RWPE2 (cell line): ENCODE results near the gene ZSWIM3.
A peak's percentile ranks its signal among the peaks of the same experiment; 100 is the strongest.

Experiments used
- ATAC-seq: fragments of 200-7000 bp; cut with Tn5 transposase; 3 replicates; pipeline ENCODE4 v1.9.1; 2021; ENCODE audit warnings: low read depth
- DNase-seq: peaks from one replicate; pipeline ENCODE4 v3.0.0-alpha.2; 2020; ENCODE audit warnings: low spot score
- H3K27ac ChIP-seq: fragments of 450-650 bp; 2 replicates; pipeline ENCODE4 v1.5.1; 2017; ENCODE audit warnings: mild to moderate bottlenecking; ENCODE audit not compliant: poor library complexity, severe bottlenecking
- H3K27me3 ChIP-seq: fragments of 250-450 bp; sonication (Bioruptor Pico); 2 replicates; pipeline ENCODE4 v1.5.1; 2021; ENCODE audit warnings: mild to moderate bottlenecking, moderate library complexity; ENCODE audit not compliant: insufficient read depth, poor library complexity, severe bottlenecking
- H3K36me3 ChIP-seq: fragments of 250-450 bp; sonication (Bioruptor Pico); 2 replicates; pipeline ENCODE4 v1.5.1; 2020; ENCODE audit warnings: low read depth, mild to moderate bottlenecking, moderate library complexity
- H3K4me1 ChIP-seq: fragments of 250-450 bp; sonication (Bioruptor Pico); 2 replicates; pipeline ENCODE4 v1.5.1; 2021; ENCODE audit warnings: mild to moderate bottlenecking, moderate library complexity; ENCODE audit not compliant: insufficient read depth, poor library complexity, severe bottlenecking
- H3K4me3 ChIP-seq: fragments of 250-450 bp; sonication (Bioruptor Pico); 2 replicates; pipeline ENCODE4 v1.5.1; 2021; ENCODE audit warnings: mild to moderate bottlenecking, moderate library complexity; ENCODE audit not compliant: severe bottlenecking
- H3K9me3 ChIP-seq: fragments of 250-450 bp; sonication (Bioruptor Pico); 2 replicates; pipeline ENCODE4 v1.5.1; 2021; ENCODE audit warnings: mild to moderate bottlenecking, moderate library complexity; ENCODE audit not compliant: severe bottlenecking
- TF ChIP-seq, protein P1 (sequence below): fragments of 450-650 bp; IDR thresholded peaks from one replicate; pipeline ENCODE4 v1.5.1; 2017; ENCODE audit warnings: mild to moderate bottlenecking, moderate library complexity; ENCODE audit not compliant: poor library complexity, severe bottlenecking

Gene ZSWIM3

DNA sequence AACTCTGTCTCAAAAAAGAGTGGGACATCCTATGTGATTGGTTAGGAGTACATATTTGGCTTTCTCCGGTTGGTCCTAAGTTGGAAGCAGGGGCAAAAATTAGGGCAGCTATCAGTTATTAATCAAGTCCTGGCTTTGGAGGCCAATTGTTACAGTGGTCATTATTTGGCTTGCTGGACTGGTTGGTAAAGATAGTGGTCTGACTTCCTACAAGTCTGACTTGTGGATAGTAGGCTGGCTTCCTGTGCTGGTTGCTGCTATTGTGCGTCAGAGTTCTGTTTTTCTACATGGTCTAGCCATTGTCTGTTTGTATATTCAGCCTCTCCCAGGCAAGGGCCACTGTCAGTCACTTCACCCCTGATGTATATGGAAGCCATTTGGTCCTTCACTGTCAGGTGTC, 7.2 kb upstream of the ZSWIM3 start:
- ATAC-seq, result no peak
- no peak overlapping the region for H3K27ac ChIP-seq
- DNase-seq, result no peak
- H3K4me3 ChIP-seq, result no peak overlapping the region
- H3K36me3 ChIP-seq, result peaks cover 70% of the 10 kb centered on the region
- no peaks in the 10 kb centered on the region for H3K9me3 ChIP-seq
- no peaks in the 10 kb centered on the region for H3K27me3 ChIP-seq
- TF ChIP-seq, protein P1, sequence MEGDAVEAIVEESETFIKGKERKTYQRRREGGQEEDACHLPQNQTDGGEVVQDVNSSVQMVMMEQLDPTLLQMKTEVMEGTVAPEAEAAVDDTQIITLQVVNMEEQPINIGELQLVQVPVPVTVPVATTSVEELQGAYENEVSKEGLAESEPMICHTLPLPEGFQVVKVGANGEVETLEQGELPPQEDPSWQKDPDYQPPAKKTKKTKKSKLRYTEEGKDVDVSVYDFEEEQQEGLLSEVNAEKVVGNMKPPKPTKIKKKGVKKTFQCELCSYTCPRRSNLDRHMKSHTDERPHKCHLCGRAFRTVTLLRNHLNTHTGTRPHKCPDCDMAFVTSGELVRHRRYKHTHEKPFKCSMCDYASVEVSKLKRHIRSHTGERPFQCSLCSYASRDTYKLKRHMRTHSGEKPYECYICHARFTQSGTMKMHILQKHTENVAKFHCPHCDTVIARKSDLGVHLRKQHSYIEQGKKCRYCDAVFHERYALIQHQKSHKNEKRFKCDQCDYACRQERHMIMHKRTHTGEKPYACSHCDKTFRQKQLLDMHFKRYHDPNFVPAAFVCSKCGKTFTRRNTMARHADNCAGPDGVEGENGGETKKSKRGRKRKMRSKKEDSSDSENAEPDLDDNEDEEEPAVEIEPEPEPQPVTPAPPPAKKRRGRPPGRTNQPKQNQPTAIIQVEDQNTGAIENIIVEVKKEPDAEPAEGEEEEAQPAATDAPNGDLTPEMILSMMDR, result no peak
- no peaks in the 10 kb centered on the region for H3K4me1 ChIP-seq

DNA sequence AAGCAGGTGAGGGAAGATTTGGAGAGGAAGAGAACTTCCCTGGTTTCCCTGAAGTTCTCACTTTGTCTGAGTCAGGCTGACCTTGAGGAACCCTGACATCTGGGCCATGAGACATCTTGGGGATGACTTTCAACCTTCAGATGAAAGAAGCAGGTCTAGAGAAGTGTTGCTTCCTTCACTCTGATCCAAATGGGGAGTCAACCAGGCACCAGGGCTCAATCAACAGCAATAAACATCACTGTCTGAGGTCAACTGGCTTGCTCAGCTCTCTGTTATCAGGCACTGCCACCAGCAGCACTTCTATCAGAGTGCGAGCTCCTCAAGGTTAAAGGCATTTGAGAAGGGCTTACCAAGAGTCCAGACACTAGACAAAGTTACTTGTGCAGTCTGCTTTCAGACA, 6.5 kb upstream of the ZSWIM3 start:
- Histone ChIP-seq H3K27me3 (no peaks in the 10 kb centered on the region), H3K9me3 (no peaks in the 10 kb centered on the region), H3K4me3 (no peak overlapping the region), H3K36me3 (peaks cover 66% of the 10 kb centered on the region), H3K4me1 (no peaks in the 10 kb centered on the region), H3K27ac (no peak overlapping the region)
- ATAC-seq (peak; percentile 6; the same call in 1 of the 3 replicates), DNase-seq (no peak)
- TF ChIP-seq, protein P1, result no peak

DNA sequence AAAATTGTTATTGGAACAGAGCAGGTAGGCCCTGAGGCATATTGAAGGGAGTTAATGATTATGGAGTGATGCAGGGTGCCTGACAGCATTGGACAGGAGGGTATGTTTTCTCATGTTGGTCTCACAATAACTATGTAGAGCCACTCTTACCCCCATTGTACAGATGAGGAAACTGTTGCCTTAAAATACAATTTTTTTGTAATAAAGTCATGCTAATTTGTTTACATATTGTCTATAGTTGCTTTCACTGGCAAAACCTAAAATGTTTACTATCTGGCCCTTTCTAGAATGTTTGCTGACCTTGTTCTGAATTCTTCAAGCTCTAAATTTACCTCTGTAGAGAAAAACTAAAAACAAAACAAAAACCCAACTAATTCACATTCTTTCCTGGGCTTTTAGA, 5.9 kb upstream of the ZSWIM3 start:
- no peak overlapping the region for H3K27ac ChIP-seq
- peaks cover 61% of the 10 kb centered on the region for H3K36me3 ChIP-seq
- no peak overlapping the region for H3K4me3 ChIP-seq
- ATAC-seq (no peak), DNase-seq (no peak)
- TF ChIP-seq, protein P1, result no peak
- H3K27me3 ChIP-seq, result no peaks in the 10 kb centered on the region
- peaks cover 5% of the 10 kb centered on the region for H3K4me1 ChIP-seq
- H3K9me3 ChIP-seq, result no peaks in the 10 kb centered on the region

DNA sequence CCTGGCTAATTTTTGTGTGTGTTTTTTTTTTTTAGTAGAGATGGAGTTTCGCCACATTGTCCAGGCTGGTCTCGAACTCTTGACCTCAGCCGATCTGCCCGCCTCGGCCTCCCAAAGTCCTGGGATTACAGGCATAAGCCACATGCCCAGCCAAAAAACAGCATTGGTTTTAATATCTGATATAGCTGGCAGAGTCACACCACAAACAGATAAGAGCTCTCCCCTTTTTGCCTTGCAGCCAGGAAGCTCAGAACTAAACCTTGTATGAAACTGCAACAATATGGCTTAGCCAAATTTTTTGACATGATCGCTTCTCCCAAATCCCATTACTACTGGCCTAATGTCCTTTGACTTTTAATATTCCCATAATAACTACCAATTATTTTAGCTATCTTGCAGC, 5.1 kb upstream of the ZSWIM3 start:
- Histone ChIP-seq H3K36me3 (peaks cover 52% of the 10 kb centered on the region), H3K27ac (no peak overlapping the region), H3K27me3 (no peaks in the 10 kb centered on the region), H3K4me1 (peaks cover 5% of the 10 kb centered on the region), H3K9me3 (no peaks in the 10 kb centered on the region), H3K4me3 (no peak overlapping the region)
- ATAC-seq, result no peak
- no peak for DNase-seq
- TF ChIP-seq, protein P1, result no peak

DNA sequence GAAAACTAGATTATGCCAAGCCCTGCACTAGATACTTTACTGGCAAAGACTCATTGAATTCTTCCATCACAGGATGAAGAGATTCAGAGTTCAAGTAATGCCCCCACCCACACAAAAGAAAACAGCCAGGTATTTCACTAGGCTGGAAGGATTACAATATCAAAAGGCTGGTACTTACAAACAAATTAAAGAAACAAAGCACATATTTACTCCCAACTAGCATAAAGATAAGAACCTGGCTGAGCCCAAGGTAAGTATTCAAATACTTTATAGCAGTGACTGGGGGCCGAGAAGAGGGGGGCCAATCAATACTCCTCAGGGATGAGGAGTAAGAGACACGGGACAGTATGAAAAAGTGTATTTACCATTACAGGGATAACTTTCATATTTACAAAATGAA, 3.9 kb upstream of the ZSWIM3 start:
- DNase-seq (no peak), ATAC-seq (no peak)
- no peaks in the 10 kb centered on the region for H3K9me3 ChIP-seq
- H3K4me1 ChIP-seq, result peaks cover 11% of the 10 kb centered on the region
- no peak overlapping the region for H3K27ac ChIP-seq
- TF ChIP-seq, protein P1, result no peak
- H3K4me3 ChIP-seq, result no peak overlapping the region
- no peaks in the 10 kb centered on the region for H3K27me3 ChIP-seq
- H3K36me3 ChIP-seq, result peaks cover 43% of the 10 kb centered on the region
